Spinal cord (tissue), 10 donors: ENCODE data around the gene FOXI1. TPM values are rescaled to one million over a fixed set of nuclear protein-coding genes. Genes with fewer than 3 reads are reported as not detected.

ENCODE experiments used
- DNase-seq, 6 donors: peaks; one replicate each; pipeline versions ENCODE4 v3.0.0 to v3.0.0-alpha.2; 2013 to 2015; ENCODE audit warnings: low spot score in 6 of 6, low read depth in 4 of 6
- H3K27ac ChIP-seq: one replicate; pipeline ENCODE4 v1.5.1; 2013; ENCODE audit warnings: low read depth, low read length, control low read depth
- H3K27me3 ChIP-seq: one replicate; pipeline ENCODE4 v1.6.1; 2013; ENCODE audit warnings: low read length; ENCODE audit not compliant: control insufficient read depth, insufficient read depth
- H3K36me3 ChIP-seq: one replicate; pipeline ENCODE4 v1.6.1; 2013; ENCODE audit warnings: low read length; ENCODE audit not compliant: control insufficient read depth, insufficient read depth
- H3K4me1 ChIP-seq: one replicate; pipeline ENCODE4 v1.6.1; 2013; ENCODE audit warnings: low read length; ENCODE audit not compliant: control insufficient read depth, insufficient read depth
- H3K4me3 ChIP-seq: one replicate; pipeline ENCODE4 v1.5.1; 2013; ENCODE audit warnings: low read depth, low read length, control low read depth
- H3K9me3 ChIP-seq: one replicate; pipeline ENCODE4 v1.6.1; 2013; ENCODE audit warnings: low read length; ENCODE audit not compliant: control insufficient read depth, insufficient read depth
- WGBS: methylation state at CpG from one replicate; pipeline ENCODE4 v1.1.5; 2013; ENCODE audit warnings: missing lambda C conversion rate; ENCODE audit not compliant: insufficient coverage; 5-methylcytosine and 5-hydroxymethylcytosine counted together
- polyA plus RNA-seq, 2 donors: library from polyadenylated mRNA; unstranded; fragments of 120-200 nt; gene quantifications; one replicate each; pipeline ENCODE4 v1.2.1, GENCODE V29; 2013; ENCODE audit not compliant: insufficient read length in 2 of 2
- total RNA-seq, 2 donors: library from RNA; depleted of rRNA in 1 of 2; stranded (reverse); fragments of 120-200 nt in 1 of 2; fragments of >200 nt in 1 of 2; gene quantifications; one replicate each; pipeline versions ENCODE4 v1.2.3 to v1.2.4, GENCODE V29; 2013 to 2014
- donor health status: healthy.

The FOXI1 gene
- total and polyA plus RNA-seq, 4 donors: 0.08 TPM; not detected in 3

- Histone ChIP-seq H3K27me3 (no peaks in the 10 kb centered on the region), H3K36me3 (no peaks in the 10 kb centered on the region), H3K4me1 (peaks cover 19% of the 10 kb centered on the region), H3K9me3 (no peaks in the 10 kb centered on the region), H3K27ac (no peak overlapping the region), H3K4me3 (no peak overlapping the region)
- no peak for DNase-seq
- 92% methylated on average over 12 of the region's 12 CpGs for WGBS
Measured at GRCh38 chr5:170147051-170147752, 41.5 kb downstream of the FOXI1 start.

GRCh38 chr5:170147753-170148264 lies 42.1 kb downstream of the FOXI1 start:
- no CpG with 5 or more reads among the region's 4 CpGs for WGBS
- H3K4me3 ChIP-seq: no peak overlapping the region
- H3K4me1 ChIP-seq: peaks cover 20% of the 10 kb centered on the region
- no peaks in the 10 kb centered on the region for H3K27me3 ChIP-seq
- H3K36me3 ChIP-seq: no peaks in the 10 kb centered on the region
- H3K9me3 ChIP-seq: no peaks in the 10 kb centered on the region
- no peak overlapping the region for H3K27ac ChIP-seq
- peak in 1 of 6 donors; percentile 51 for DNase-seq

DNA sequence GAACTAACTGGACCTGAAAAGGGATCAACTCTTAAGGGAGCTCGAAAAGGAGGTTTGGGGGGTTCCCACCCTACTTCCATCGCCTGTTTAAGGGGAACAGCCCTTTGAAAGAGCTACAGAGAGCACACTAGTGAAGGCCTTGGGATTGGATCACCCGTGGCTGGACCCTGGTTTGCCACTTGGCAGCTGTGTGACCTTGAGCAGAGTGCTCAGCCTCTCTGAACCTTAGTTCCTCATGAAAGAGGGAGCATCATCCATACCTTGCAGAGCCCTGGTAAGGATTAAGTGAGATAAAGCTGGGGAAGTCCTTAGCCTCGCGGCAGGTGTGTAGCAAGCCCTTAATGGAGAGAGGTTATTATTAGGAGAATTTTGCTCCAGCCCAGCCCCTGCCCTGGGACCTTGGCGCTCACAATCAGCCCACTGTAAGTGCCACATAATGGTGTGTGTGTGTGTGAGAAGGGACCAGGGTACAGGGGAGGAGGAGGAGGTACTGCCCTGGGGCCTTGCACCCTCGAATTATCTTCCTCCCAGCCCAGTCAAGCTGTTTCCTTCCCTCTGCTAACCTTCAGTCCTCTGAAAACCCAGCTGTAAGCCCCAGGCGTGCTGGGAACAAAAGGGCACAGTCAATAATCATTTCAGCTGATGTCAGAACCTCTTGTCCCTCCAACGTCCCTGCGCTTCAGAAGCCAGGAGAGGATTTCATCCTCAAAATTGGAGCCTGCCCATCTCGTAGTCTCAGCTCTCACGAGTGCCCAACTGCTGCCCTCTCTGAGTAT lies 42.9 kb downstream of the FOXI1 start:
- H3K27ac ChIP-seq: no peak overlapping the region
- H3K36me3 ChIP-seq: no peaks in the 10 kb centered on the region
- DNase-seq: no peak
- H3K4me1 ChIP-seq: peaks cover 20% of the 10 kb centered on the region
- no peaks in the 10 kb centered on the region for H3K27me3 ChIP-seq
- no peak overlapping the region for H3K4me3 ChIP-seq
- 61% methylated on average over 10 of the region's 12 CpGs for WGBS
- no peaks in the 10 kb centered on the region for H3K9me3 ChIP-seq

- Histone ChIP-seq H3K27ac (no peak overlapping the region), H3K36me3 (no peaks in the 10 kb centered on the region), H3K27me3 (no peaks in the 10 kb centered on the region), H3K9me3 (no peaks in the 10 kb centered on the region), H3K4me3 (no peak overlapping the region), H3K4me1 (peaks cover 20% of the 10 kb centered on the region)
- DNase-seq: no peak
- 90% methylated on average over 7 of the region's 7 CpGs for WGBS
Measured at GRCh38 chr5:170149206-170149515, 43.5 kb downstream of the FOXI1 start.

DNA sequence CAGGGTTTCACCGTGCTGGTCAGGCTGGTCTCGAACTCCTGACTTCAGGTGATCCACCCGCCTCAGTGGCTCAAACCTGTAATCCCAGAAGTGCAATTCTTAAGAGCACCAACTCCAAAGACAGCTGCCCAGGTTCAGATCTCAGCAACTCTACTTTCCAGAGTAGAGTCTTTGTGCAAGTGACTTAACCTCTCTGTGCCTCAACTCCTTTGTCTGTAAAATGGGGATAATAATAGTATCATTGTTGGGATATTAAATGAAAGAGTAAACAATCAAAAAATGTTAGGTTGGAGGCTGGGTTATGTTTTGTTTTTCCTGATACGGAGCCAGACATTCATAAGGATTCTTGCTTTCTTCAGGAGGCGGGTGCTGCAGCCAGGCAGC lies 45.0 kb downstream of the FOXI1 start:
- peaks cover 20% of the 10 kb centered on the region for H3K4me1 ChIP-seq
- H3K9me3 ChIP-seq: no peaks in the 10 kb centered on the region
- H3K36me3 ChIP-seq: no peaks in the 10 kb centered on the region
- 88% methylated on average over 3 of the region's 5 CpGs for WGBS
- no peak overlapping the region for H3K4me3 ChIP-seq
- no peaks in the 10 kb centered on the region for H3K27me3 ChIP-seq
- DNase-seq: no peak
- H3K27ac ChIP-seq: no peak overlapping the region

GRCh38 chr5:170151097-170151831 lies 45.6 kb downstream of the FOXI1 start:
- no peaks in the 10 kb centered on the region for H3K27me3 ChIP-seq
- WGBS: 70% methylated on average over 7 of the region's 7 CpGs
- DNase-seq: peak in 2 of 6 donors; percentile 13 to 44
- no peak overlapping the region for H3K27ac ChIP-seq
- no peaks in the 10 kb centered on the region for H3K9me3 ChIP-seq
- H3K36me3 ChIP-seq: no peaks in the 10 kb centered on the region
- H3K4me1 ChIP-seq: peaks cover 20% of the 10 kb centered on the region
- no peak overlapping the region for H3K4me3 ChIP-seq

- Histone ChIP-seq H3K36me3 (no peaks in the 10 kb centered on the region), H3K4me1 (peaks cover 20% of the 10 kb centered on the region), H3K27ac (no peak overlapping the region), H3K9me3 (no peaks in the 10 kb centered on the region), H3K27me3 (no peaks in the 10 kb centered on the region), H3K4me3 (no peak overlapping the region)
- WGBS: 88% methylated on average over 2 of the region's 3 CpGs
- no peak for DNase-seq
Measured at GRCh38 chr5:170152767-170153166, 47.1 kb downstream of the FOXI1 start.

- DNase-seq: no peak
- WGBS: 96% methylated on average over 2 of the region's 4 CpGs
- H3K27me3 ChIP-seq: no peaks in the 10 kb centered on the region
Measured at GRCh38 chr5:170154297-170154696, 48.6 kb downstream of the FOXI1 start.

DNA sequence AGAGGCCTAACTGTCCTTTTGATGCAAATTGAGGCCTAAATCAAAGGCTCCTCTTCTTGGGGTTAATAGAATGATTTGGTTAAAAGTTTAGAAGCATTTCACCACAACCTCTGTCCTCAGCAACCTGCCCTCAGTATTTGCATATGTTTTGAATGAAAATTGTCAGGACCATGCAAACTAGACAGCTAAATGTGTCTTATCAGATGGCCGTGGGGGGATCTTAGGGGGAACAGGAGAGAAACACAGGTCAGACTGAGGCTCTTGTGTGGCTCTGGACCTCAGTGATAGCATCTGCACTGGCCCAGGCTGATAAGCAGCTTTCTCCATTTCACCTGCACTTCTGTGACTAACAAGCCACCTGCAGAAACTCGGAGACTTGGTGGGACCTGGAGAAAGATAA lies 49.0 kb downstream of the FOXI1 start:
- Histone ChIP-seq H3K27ac (no peak overlapping the region), H3K27me3 (no peaks in the 10 kb centered on the region), H3K9me3 (no peaks in the 10 kb centered on the region), H3K4me1 (peaks cover 12% of the 10 kb centered on the region), H3K4me3 (no peak overlapping the region), H3K36me3 (no peaks in the 10 kb centered on the region)
- no peak for DNase-seq
- WGBS: 56% methylated on average over 1 of the region's 2 CpGs

More at GRCh38 chr5:170154297-170154696, 48.6 kb downstream of the FOXI1 start:
- H3K36me3 ChIP-seq: no peaks in the 10 kb centered on the region
- peaks cover 12% of the 10 kb centered on the region for H3K4me1 ChIP-seq
- H3K9me3 ChIP-seq: no peaks in the 10 kb centered on the region
- H3K27ac ChIP-seq: no peak overlapping the region
- no peak overlapping the region for H3K4me3 ChIP-seq
